NCI-H82 (cell line): ENCODE measurements around the gene WNK4.

Experiments
- DNase-seq: peaks from one replicate; lab custom pipeline; 2025; lab: John Stamatoyannopoulos, UW

The WNK4 gene

GRCh38 chr17:42797067-42798007 is 16.9 kb downstream of the WNK4 start:
- DNase-seq, result no peak

DNA sequence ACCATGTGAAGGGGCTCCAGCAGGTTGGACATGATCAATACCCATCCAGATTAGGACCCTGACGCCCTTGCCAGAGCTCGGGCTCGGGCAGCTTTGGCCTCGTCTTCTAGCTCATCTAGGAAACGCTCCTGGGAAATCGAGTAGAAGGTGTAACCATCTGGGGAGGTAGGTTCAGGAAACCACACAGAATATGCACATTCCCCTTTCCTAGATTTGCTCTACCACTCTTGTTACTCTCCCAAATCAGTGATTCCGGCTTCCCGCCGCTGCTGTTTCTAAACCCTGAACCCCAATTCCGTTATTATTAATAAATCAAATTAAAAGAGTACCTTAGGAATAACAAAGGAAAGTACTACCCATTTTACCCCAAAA is 17.6 kb downstream of the WNK4 start:
- DNase-seq, result no peak

- peak; percentile 93 for DNase-seq
These were observed 18.3 kb downstream of the WNK4 start, which contains the start of the genes CNTD1 and COA3 for GRCh38 chr17:42798383-42799380. Gene CNTD1 (plus strand): TSS chr17:42798861. CDS start chr17:42799068, 207 bp downstream. Gene COA3 (minus strand): TSS chr17:42798704. CDS start chr17:42798681, 23 bp downstream.

DNA sequence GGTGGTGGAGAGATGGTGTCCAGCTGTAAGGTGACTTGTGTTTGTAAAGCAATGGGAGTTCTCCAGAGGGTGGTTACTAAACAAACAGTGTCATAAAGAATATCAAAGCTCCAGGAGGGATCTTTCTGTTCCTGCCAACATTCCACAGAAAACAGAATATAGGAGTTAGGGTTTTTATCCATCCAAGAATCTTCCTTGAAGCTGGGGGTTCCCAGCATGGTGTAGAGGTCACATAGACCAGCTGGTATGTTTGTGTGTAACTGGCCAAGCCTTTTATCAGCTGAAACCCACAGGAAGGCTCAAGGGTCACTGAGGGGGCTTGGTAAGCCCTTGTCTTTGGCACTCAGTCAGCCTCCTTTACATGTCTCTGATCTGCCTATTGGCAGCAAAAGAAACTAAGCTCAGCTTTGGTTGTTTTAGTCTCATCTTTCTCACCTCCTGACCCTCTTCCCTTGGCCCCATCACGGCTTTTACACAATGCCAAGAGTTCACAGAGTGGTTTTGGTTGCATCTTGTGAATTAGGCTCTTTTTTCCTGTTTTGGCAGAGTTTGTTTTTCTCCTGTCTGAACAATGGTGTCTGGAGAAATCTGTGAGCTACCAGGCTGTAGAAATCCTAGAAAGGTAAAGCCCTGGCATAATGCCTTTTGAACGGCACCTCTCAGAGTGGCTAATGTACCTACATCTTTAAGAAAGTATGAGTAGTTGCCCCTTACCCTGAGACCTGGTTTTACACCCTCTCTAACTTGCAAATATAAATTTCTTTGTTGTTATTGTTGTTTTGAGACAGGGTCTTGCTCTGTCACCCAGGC is 22.9 kb downstream of the WNK4 start:
- DNase-seq, result no peak

DNA sequence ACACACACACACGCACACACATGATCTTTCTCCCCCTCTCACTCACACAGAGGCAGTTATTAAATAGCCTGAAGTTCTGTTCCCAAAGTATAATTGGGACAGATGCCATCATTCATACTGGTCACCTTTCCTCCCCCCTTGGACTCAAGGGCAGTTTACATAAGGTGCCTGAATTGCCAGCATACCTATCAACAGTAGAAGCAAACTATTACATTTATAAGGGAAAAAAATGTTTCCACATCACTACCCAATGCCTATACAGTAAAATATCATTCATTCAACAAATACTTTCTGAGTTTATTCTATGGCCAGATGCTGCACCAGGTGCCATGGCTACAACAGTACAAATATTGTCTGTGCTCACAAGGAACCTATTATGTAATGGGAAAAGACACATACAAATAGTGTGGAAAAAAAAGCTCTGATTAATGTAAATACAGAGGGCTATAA is 24.5 kb downstream of the WNK4 start:
- no peak for DNase-seq

DNA sequence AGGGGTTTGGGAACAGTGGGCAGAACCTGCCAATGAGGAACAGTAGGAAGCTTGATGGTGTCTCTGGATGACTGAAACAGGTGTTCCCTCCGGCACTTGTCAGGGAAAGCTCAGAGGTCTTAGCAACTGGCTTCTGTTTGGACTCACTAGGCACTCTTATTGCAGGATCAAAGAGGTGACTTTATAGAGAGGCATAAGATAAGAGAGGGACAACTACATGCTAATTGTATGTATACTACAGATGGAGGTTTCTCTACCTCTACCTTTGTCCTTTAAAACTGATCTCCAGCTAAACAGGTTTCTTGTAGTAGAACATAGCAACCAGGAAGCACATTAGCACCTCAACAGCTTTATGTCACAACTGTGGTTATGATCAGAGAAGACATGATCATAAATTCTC is 25.8 kb downstream of the WNK4 start:
- DNase-seq, result no peak

GRCh38 chr17:42809250-42809649 is 28.8 kb downstream of the WNK4 start:
- no peak for DNase-seq

- no peak for DNase-seq
These were observed 34.4 kb downstream of the WNK4 start for GRCh38 chr17:42814633-42815399.

- DNase-seq, result no peak
These were observed 37.5 kb downstream of the WNK4 start for GRCh38 chr17:42817866-42818265.

DNA sequence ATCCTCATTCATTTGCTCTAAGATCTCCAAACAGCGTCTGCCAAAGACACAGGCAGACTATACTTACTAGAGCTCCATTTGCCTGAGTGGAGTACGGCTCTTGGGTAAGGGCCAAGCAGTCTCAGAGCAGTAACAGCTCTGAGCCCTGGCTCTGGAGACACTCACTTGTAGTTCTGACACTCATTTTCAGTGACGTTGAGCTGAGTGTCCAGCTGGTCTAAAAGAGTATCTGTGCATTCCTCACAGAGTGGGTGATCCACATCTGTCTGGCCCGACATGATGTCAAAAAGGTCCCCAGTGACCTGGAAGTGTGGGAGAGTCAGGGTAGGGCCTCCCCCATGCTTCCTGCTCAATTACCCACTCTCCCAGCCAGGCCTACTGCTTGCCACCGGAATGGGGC is 38.0 kb downstream of the WNK4 start:
- DNase-seq, result no peak

- peak; percentile 87 for DNase-seq
These were observed 39.6 kb downstream of the WNK4 start for GRCh38 chr17:42819939-42820535.

DNA sequence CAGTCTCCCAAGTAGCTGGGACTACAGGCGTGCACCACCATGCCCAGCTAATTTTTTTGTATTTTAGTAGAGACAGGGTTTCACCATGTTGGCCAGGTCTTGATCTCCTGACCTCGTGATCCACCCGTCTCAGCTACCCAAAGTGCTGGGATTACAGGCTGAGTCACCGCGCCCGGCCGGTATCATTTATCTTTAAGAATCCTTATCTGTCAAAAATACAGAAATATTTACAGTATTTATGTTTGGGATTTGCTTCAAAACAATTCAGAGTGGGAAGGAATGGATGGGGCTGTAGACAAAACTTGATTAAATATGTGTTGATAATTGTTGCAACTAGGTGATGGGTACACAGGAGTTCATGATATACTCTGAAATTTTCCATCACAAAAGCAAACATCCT is 40.8 kb downstream of the WNK4 start:
- DNase-seq, result no peak

DNA sequence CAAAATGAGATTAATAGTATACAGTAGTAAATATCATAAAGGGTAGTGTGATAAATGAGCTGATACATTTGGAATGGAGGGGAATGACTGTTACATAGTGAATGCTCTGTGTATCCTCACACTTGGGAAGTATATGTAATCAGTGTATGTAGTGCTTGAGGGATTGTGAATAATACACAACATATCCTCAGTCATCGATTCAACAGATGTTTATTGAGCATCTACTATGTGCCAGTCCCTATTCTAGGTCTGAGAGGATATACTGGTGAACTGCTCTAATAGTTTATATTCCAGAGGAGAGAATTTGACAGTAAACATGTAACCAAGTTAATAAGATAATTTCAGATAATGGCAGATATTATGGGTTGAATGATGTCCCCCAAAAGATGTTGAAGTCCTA is 47.1 kb downstream of the WNK4 start:
- no peak for DNase-seq

GRCh38 chr17:42830971-42831370 is 50.6 kb downstream of the WNK4 start:
- no peak for DNase-seq

DNA sequence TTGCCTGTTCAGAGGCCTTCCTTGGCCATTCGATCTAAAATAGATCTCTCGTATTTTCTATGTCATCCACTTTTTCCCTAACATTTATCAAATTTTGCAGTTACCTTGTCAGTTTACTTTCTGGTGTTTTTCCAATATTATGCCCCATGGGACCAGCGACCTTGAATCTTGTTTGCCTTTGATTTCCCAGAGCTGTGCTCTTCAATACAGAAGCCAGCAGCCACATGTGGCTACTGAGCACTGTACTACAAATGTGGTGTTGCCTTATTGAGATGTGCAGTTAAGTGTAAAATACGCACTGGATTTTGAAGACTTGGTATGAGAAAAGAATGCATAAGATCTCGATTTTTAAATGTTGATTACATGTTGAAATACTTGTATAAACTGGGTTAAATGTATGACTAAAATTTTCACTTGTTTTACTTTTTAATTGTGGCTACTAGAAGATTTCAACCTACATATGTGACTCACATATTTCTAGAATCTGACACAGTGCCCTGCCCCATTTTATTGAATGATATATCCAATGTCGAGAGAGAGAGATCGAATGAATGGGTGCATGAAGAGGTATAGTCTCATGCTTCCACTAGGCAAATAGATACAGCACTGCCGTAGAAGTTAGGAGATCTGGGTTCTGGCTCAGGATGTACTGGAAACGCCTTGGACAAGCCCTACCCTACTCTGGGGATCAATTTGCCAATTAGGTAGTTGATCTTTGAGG is 52.0 kb downstream of the WNK4 start:
- DNase-seq, result no peak

DNA sequence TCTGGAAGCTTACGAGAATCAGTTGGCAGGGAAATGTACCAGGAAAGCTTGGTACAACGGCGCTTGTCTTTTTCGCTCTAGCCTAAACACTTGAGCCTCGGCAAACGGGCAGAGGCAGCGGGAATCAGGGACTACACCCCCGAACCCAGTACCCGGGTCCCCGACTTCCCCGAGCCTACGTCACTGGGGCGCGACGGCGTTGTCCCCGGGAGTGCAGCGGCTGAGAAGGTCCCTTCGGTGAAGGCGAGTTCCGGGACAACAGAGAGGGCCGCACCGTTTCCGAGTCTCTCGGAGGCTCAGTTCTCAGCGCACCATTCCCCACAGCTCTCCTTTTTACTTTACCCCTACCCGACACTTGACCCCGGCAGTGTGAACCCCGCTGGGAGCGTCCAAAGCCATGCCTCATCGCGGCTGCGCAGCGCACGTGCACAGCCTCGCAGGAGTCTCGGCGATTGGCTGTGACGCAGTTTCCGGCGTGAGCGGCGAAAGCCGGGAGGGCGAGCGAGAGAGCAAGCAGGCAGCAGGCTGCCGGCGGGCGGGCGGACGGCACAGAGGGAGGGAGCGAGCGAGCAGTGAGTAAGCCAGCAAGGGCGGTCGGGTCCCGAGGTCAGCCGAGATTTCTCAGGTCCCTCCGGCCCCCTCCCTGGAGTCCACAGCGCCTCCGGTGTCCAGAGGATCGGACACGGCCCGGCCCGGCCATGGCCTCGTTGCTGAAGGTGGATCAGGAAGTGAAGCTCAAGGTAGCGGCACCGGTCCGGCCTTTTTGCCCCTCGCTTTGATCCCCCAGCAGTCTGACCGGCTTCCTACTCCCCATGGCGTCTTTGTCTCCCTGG is 52.7 kb downstream of the WNK4 start, which contains the start of gene PSME3:
Gene PSME3 (plus strand): TSS at position 464 of the 833 bp plus-strand sequence. CDS start 235 bp downstream, at position 699.
- DNase-seq, result peak; percentile 90

DNA sequence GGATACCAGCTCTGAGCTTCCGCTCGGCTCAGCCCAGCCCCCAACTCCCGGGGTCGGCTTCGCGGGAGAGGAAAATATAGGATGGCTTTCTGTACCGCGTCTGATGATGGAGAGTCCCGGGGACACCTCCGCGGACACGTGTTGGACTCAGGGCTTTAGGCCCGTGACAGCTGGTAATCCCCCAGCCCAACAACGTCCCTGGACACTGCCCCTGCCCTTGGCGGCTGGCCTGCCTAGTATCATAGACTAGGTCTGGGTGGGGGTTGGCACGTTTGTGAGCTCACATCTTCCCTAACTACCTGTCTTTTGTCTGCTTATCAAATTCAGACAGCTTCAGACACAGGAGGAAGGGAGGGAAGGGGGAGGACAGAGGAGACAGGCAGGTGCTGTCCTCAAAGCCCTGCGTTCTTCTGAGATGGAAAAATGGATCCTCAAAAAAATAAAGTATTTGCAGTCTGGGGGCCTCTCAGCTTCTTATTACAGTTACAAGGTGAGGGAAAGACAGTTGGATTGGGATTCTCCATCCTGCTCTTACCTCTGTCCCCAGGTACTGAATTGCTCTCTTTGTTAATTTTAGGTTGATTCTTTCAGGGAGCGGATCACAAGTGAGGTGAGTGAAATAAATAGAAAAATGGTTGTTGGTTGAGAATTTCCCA is 53.5 kb downstream of the WNK4 start:
- peak; percentile 64 for DNase-seq

DNA sequence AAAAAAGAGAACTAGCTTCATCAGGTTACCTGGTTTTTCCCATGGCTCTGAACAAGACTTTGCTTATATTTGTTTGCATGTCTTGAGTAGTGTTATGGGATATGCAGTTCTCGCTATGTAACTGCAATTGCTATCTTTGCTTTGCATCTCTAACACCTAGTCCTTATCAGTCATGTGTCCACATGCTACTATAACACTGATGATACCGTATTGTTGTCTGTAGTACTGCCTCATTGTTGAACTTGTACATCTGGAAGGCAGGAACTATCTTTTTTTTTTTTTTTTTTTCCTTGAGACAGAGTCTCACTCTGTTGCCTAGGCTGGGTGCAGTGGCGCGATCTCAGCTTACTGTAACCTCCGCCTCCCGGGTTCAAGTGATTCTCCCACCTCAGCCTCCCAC is 55.3 kb downstream of the WNK4 start:
- DNase-seq, result no peak
